IPS-NIHi7 (cell line): ENCODE results near the gene SORCS2.

ENCODE experiments used
- DNase-seq: peaks from one replicate; pipeline ENCODE4 v3.0.0; 2012; ENCODE audit warnings: mixed read lengths; ENCODE audit errors: extremely low spot score

SORCS2 gene

DNA sequence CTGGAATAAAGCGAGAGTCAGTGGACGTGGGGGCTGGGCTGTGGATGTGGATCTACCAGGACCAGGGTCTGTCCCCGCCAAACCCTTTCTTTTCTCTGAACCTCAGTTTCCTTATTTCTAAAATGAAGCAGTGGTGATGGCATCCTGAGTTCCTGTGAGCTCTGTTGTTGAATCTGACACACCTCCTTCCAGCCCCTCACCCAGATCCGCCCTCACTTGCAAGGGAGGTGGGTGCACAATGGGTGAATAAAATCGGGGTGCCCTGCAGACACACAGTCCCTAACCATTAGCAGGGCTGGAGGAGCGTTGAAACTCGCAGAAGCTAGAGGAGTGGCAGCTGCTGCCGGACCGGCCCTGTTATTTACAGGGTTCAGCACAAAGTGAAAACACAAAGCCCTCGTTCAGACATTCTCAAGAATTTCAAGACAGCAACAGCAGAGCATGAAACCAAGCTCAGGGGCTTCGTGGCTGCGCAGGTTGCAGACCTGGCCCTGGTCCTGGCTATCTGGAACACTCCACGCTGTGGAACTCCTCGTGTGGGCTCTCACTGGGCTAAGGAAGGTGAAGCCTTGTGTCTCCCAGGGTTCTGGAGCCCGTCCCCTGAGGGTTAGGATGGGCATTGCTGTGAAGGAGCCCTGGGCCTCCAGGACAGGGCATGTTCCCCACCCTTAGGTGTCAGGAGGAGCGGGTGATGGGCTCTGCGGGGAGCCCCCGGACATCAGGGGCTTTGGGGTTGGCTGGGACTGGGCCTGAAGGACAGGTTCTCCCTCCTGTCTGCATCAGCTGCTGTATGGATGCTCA, 199.5 kb downstream of the SORCS2 start:
- no peak for DNase-seq

GRCh38 chr4:7392438-7393421, 200.4 kb downstream of the SORCS2 start:
- DNase-seq, result no peak

DNA sequence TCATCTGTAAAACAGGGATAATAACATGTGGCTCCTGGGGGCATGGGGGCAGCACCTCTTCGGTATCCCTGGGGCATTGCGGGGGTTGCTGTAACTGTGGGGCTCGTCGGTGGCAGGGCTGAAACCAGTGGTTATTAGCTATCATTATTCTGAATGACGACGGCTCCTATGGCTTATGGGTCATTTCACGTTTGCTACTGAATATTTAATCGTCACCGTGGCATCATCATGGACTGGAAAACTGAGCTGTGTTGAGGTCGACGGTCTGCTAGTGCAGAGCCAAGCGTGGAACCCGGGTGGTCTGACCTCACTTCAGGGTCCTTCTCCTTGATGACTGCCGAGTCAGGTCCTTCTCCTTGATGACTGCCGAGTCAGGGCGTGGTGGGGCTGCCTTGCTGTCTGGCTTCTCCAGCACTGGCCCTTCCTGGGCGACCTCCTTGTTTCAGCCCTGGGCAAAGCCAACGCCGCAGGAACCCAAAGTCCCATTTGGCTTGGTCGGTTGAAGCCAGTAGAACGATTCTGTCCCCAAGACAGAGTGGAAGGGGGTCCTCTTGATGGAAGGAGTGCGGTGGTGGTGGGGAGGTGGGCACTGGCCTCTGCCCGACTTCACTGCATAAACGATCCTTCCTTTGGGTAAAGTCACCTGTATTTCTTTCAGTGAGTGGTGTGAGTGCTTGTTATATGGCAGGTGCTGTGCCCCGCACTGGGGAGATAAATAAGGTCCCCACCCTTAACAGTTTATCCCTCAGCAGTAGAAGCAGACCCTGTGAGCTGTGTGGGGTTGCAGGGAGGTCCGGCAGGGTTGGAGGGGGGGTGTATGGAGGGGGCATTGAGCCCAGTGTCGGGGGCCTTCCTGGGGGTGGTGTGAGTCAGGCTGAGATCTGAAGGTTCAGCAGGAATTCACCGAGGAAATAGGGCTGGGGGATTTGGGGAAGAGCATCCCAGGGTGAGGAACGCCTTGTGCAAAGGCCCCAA, 201.6 kb downstream of the SORCS2 start:
- no peak for DNase-seq

- no peak for DNase-seq
Observed at GRCh38 chr4:7394681-7395451, 202.5 kb downstream of the SORCS2 start.

DNA sequence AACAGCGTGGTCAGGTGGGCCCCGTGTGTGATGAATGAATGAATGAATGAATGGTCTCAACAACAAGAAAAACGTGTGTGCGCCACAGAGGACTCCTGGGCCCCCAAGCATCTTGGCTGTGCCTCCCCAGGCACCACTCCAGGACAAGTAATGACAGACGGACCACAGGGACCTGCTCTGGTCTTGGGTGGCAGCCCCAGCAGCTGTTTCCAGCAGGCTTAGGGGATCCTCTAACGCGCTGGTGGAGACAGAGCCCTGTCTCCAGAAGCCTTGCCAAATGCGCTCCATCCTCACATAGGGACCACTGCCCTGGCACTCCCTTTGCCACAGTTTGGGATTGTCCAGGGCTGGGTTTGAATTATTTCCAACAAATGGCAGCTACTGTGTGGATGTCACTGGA, 203.3 kb downstream of the SORCS2 start:
- no peak for DNase-seq

- DNase-seq, result no peak
Observed at GRCh38 chr4:7396186-7396910, 204.0 kb downstream of the SORCS2 start.

DNA sequence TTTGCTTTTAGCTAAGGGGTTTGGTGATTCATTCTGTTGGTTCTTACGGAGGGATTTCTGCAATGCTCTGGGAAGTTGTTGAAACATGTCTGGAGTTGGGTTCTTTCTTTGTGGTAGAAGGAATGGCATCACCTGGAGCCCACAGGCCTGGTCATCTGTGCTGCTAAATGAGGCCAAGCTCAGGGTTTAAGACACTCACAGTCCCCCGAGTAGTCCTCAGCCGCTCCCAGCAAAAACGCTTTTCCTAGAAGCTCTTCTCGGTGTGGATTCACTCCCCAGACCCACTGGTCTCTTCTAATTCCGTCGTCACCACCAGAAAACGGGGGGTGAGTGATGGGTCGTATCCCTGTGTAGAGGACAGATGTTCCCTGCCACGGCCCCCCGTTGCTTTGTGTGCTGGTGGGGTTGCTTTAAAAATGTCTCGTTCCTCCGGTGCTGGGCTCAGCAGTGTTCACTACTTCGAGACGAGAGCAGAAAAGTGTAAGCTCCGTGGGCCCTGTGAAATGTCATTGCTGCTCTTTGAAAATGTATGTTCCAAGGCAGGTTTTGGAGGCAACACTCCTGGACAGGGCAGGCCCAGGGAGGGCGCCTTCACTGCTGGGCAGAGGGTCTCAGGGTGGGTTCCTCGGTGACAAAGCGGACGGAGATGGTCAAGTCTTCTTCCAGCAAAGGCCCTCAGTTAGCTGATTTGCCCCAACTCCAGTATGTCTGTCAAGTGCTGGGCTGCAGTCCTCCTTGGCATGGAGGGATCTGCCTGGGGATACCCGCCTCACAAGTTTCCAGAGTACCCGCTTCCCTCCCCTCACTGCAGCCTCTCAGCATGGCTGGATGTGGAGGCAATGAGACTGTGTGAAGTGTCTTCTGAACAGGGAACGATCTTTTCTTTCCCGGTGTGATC, 205.1 kb downstream of the SORCS2 start:
- DNase-seq, result no peak

GRCh38 chr4:7398104-7398423, 205.7 kb downstream of the SORCS2 start:
- no peak for DNase-seq

- no peak for DNase-seq
Observed at GRCh38 chr4:7398788-7399439, 206.6 kb downstream of the SORCS2 start.

DNA sequence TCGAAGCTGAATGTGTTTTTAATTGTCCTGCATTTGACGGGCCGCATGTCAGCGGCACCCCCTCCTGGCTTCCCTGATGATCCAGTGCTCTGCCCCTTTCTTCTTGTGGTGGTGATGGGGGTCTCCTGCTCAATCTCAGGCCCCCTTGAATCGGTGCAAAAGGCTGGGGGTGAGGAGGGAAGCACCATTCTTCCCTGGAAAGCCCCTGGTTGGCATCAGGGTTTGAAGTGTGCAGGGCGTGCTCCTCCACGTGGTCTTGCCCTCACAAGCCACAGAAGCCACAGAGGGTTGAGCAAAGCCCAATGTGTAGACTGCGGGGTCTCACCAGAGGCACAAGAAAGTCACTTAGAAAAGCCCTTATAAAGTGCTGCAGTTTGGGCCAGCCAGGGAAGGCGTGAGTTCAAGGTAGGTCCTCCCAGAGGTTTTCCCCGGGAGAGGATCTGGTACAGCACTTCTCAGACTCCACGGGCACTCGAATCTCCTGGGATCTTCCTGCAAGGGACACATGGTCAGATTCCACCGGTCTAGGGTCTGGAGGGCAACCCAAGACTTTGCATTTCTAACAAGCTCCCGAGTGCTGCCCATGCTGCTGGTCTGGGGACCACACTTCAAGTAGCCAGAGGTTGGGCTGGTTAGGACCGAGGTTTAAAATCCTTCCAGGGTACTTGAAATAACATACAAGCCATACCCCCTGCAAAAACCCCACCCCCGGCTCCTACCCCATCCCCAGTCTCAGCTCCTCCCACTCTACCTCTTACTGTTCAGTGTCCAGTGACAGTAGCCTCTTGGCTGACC, 207.3 kb downstream of the SORCS2 start:
- no peak for DNase-seq

DNA sequence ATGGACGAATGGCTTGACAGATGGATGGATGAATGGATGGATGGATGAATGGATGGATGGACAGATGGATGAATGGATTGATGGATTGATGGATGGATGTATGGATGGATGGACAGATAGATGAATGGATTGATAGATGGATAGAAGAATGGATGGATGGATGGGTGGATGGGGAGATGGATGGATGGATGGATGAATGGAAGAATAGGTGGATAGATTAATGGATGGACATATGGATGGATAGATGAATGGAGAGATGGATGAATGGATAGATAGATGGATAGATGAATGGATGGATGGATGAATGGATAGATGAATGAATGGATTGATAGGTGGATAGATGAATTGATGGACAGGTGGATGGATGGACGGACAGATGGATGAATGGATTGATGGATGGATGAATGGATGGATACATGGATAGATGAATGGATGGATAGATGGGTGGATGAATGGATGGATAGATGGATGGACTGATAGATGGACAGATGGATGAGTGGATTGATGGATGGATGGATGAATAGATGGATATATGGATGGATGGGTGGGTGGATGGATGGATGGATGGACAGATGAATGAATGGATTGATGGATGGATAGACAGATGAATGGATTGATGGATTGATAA, 208.4 kb downstream of the SORCS2 start:
- no peak for DNase-seq

DNA sequence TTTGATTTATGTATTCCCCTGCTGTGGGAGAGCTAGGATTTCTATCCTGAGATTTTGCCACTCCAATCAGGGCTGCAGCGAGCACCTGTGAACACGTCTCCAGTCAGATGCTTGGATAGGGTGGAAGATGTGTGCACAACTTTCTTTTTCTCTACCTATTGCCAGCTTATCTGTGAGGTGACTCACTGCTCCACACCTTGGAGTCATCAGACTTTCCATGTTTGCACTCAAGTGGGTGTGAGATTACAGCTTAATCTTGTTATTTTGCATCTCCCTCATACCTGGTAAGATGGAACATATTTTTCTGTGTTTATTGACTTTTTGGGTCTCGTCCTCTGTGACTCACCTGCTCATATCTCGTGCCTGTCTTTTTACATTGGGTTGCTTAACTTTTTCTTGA, 210.2 kb downstream of the SORCS2 start:
- no peak for DNase-seq

DNA sequence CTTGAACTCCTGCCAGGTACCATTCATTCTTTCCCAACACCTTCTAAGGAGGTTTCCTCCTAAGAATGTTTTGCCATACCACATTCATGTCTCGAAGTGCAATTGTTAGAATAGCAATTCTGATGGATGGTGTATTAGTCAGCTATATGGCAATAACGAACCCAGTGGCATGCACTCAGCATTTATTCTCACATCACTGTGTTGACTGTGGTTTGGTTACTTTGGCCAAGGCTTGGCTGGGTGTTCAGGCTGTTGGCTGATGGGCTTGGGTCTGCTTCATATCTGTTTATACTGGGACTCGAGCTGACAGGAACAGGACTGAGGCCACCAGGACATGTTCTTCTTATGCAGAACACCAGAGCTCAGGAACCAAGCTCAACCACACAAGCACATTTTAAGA, 210.7 kb downstream of the SORCS2 start:
- DNase-seq, result no peak

DNA sequence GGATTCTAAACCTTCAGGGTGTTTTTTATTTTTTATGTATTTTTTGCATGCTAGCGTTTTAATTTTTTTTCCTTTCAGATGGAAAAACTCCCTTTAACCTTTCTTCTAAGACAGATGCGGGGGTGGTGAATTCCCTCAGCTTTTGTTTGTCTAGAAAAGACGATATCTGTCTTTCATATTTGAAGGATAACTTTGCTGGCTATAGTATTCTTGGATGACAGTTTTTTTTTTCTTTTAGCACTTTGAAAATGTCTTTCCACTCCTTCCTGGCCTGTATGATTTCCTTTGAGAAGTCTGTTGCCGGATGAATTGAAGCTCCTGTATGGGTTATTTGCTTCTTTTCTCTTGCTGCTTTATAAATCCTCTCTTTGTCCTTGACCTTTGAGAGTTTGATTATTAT, 215.8 kb downstream of the SORCS2 start:
- no peak for DNase-seq

DNA sequence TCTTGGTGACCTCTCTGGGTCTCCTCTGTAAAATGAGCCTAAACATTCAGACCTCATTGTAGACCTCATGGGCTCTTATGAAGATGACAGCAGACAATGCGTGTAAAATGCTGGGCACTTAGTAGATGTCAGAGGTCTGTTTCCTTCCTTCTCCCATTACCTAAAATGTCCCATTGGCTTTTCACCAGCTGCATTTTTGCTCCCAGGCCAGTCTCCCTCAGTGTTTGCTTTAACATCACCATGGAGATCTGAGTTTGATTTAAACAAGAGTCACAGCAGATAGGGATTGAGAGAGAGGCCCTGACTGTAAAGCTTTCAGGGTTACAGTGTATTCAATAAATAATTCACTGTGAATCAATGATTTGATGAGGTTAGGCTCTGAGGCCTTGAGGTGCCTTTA, 218.1 kb downstream of the SORCS2 start:
- DNase-seq, result no peak

GRCh38 chr4:7411491-7411890, 219.2 kb downstream of the SORCS2 start:
- no peak for DNase-seq

DNA sequence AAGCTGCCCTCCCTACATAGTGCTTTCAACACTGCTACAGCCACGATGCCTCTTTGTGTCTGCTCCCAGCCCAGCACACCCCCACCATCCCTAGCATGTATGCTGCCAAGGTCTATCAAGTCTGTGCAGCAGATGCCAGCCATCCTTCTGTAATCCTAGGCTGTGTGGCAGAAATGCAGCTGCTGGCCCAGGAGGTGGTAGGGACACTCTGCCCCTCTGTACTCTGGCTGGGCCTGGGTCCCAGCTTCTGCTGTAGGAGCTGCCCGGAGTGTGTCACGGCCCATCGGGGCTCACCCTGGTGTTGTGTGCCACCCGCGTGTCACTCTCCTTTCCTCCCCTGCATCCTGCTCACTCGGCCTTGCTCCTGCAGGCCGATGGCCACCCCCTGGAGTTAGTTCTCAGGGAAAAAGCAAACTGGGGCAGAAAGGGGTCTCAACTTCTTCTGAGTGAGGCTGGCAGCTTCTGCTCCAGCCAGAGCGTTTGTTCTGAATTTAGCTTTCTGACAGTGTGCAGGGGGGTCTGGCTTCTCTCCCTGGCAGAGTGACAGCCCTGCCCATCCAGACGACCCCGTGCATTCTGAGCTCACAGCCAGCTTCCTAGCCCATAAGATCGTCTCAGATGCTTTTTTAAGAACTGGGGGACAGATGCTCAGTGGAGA, 219.7 kb downstream of the SORCS2 start:
- no peak for DNase-seq
